Measurements from ENCODE around the gene SCFD2.

SCFD2 gene

DNA sequence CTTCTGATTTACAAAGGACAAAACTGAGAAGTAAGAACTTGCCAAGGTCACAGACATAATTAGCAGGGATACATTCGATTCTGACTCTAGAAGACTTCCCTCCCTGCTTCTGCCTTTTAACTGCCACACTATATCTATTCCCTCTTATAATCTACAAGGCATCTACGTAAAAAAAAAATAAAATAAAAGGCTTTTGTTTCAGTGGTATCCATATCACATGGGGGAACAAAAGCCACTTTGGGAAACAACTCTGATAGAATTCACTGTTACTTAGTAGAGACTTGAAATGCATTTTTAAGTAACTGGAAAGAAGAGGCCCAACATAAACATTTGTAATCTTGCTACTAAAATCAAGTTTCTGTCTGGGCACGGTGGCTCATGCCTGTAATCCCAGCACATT, 247.2 kb downstream of the SCFD2 start:
- DNase-seq (ENCODE audit: low read depth): no peak
- H3K4me3 ChIP-seq (ENCODE audit: low read length): no peak overlapping the region
- TF ChIP-seq, protein P1, sequence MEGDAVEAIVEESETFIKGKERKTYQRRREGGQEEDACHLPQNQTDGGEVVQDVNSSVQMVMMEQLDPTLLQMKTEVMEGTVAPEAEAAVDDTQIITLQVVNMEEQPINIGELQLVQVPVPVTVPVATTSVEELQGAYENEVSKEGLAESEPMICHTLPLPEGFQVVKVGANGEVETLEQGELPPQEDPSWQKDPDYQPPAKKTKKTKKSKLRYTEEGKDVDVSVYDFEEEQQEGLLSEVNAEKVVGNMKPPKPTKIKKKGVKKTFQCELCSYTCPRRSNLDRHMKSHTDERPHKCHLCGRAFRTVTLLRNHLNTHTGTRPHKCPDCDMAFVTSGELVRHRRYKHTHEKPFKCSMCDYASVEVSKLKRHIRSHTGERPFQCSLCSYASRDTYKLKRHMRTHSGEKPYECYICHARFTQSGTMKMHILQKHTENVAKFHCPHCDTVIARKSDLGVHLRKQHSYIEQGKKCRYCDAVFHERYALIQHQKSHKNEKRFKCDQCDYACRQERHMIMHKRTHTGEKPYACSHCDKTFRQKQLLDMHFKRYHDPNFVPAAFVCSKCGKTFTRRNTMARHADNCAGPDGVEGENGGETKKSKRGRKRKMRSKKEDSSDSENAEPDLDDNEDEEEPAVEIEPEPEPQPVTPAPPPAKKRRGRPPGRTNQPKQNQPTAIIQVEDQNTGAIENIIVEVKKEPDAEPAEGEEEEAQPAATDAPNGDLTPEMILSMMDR (conservative IDR thresholded peaks at IDR 0.05; ENCODE audit: low read depth, low read length): no peak

DNA sequence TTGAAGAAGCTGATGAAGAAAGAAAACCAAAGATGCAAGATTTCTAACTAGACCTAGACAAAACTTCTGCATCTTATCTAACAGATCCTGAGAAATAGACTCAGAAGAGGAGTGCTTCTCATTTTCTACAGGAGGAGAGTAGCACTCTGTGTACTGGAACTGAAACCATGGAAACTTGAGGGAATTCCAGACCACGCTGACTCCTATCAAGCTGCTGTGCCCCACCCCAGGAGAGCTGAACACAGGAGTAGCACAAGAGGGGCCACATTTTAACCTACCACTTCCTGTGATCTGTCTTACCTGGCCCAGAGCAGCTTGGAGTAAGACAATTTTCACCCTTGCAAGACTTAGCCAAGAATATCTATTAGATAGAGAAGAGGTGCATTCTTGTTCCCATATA, 248.9 kb downstream of the SCFD2 start:
- DNase-seq (ENCODE audit: low read depth): no peak
- TF ChIP-seq, protein P1 (conservative IDR thresholded peaks at IDR 0.05; ENCODE audit: low read depth, low read length): no peak
- H3K4me3 ChIP-seq (ENCODE audit: low read length): no peak overlapping the region

DNA sequence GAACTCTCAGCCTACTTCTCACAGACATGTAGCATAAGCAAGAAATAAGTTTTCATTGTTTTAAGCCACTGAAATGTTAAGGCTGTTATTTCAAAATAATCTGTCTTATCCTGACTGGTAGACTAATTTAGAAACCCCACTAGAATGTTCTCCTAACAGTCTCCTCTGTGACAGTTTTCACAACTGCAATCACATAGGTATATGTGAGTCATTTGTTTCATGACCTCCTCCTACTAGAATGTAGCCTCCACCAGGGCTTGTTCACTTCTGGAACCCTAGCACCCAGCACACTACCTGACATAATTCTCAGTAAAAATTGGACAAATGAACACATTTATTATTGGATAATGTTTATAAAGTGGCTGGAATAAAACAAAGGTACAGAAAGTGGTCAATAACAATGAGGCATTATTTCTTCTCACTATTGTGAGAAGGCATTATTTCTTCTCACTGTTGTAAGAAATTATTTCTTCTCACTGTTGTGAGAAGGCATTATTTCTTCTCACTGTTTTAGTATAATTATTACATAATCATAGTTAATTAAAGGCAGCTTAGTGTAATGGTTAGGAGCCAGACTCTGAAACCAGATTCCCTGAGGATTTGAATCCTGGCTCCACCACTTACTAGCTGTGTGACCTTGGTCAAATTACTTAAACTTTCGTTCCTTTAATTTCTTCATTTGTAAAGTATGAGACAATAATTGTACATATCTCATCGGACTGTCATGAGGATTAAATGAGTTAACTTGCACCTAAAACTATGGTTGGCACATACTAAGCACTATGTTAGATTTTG, 252.2 kb downstream of the SCFD2 start:
- no peak for DNase-seq (ENCODE audit: low read depth)

DNA sequence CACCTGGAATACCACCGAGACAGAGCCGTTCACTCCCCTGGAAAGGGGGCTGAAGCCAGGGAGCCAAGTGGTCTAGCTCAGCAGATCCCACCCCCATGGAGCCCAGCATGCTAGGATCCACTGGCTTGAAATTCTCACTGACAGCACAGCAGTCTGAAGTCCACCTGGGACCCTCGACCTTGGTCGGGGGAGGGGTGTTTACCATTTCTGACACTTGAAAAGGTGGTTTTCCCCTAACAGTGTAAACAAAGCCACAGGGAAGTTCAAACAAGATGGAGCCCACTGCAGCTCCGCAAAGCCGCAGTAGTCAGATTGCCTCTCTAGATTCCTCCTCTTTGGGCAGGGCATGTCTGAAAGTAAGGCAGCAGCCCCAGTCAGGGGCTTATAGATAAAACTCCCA, 260.5 kb downstream of the SCFD2 start:
- TF ChIP-seq, protein P1 (conservative IDR thresholded peaks at IDR 0.05; ENCODE audit: low read depth, low read length): no peak

More for the DNA sequence above, 252.2 kb downstream of the SCFD2 start:
- TF ChIP-seq, protein P1 (conservative IDR thresholded peaks at IDR 0.05; ENCODE audit: low read depth, low read length): no peak
- no peak overlapping the region for H3K4me3 ChIP-seq (ENCODE audit: low read length)

DNA sequence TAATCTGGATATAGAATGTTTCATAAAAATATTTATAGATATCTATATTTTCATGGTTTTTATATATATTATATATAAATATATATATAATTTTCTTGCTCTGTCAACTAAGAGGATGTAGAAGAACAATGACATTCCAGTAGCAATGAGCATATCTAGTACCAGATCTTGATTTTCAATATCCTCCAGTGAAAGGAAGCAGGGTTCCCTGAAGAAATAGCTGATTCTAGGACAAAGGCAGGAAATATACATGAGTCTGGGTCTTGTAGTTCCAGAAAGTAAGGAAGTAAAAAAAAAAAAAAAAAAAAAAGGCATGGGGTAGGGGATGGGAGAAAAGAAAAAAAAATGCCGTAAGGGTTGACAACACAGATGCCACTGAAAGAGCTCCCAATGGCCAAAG, 262.4 kb downstream of the SCFD2 start:
- no peak for DNase-seq (ENCODE audit: low read depth)
- TF ChIP-seq, protein P1 (conservative IDR thresholded peaks at IDR 0.05; ENCODE audit: low read depth, low read length): no peak
- no peak overlapping the region for H3K4me3 ChIP-seq (ENCODE audit: low read length)

More for the DNA sequence above, 260.5 kb downstream of the SCFD2 start:
- H3K4me3 ChIP-seq (ENCODE audit: low read length): no peak overlapping the region
- DNase-seq (ENCODE audit: low read depth): no peak

DNA sequence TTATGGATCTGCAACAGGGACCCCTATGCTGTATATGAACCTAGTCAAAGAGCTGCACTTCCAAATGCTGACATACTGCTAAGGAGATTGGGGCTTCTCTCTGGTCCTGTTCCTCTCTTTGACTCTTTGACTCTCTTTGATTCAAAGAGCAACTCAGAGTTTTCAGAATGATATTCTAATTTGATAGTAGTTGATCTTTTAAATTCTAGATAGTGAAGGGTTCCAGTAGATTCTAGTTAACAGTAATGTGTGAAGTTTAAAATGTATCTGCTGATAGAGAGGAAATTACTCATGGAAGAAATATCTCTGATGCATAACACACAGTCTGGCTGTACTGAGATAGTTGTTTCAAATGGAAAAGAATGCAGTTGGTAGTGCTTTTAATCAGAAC, 264.7 kb downstream of the SCFD2 start:
- TF ChIP-seq, protein P1 (conservative IDR thresholded peaks at IDR 0.05; ENCODE audit: low read depth, low read length): no peak
- no peak overlapping the region for H3K4me3 ChIP-seq (ENCODE audit: low read length)
- DNase-seq (ENCODE audit: low read depth): peak; percentile 35

Measured in retinal pigment epithelial cell (primary cell).